ENCODE data around the gene FHIT. TPM values are rescaled to one million over a fixed set of nuclear protein-coding genes. Genes with fewer than 3 reads are reported as not detected.

The FHIT gene
- total RNA-seq, 1 experiment from 2014 or later: 3.6 TPM

DNA sequence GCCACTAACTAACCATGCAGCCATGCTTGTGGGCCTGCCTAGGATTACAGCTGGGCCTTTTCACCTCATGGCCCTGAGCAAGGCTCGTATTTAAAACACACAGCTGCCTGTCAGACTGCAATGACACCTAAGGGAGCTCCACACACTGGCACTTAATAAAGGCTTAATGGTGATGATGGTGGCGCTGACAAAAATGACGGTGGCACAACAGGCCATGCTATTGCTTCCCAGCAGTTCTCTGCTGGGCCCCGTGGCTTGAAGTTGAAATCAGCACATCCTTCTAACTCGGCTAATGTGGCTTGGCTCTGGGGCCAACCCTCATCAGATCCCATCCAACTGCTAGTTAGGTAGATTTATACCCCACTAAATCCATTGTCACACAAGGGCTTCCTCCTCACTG, 112.9 kb downstream of the FHIT start:
- intact Hi-C loops (cut with micrococcal nuclease): no loop called here

DNA sequence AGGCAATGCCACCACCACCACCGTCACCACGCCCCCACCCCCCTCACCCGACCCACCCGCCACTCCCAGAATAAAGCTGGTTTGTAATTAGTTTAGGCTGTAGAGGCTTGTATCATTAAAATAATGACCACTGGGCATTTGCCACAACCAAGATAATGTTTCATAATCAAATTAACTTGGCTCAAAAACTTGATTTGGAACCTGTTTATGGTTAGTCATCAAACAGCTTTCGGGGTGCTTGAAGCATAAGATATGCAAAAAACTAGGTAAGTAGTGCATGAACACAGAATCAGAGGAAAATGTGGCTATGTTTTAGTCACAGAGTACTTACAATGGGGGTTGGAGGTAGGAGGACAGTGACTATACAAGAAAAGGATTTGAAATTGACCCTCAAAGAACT, 115.1 kb downstream of the FHIT start:
- Histone ChIP-seq H2AFZ (ENCODE audit: low read length) (no peak overlapping the region), H3K9me2 (replicated peaks; ENCODE audit: low read length) (no peaks in the 10 kb centered on the region), H3K4me2 (ENCODE audit: low read length) (no peak overlapping the region), H3K4me1 (ENCODE audit: insufficient read depth, low read length) (no peaks in the 10 kb centered on the region), H3K4me3 (ENCODE audit: low read length) (no peak overlapping the region), H3K36me3 (ENCODE audit: low read depth, low read length) (no peaks in the 10 kb centered on the region), H3K27ac (ENCODE audit: low read length) (no peak overlapping the region), H3K9ac (ENCODE audit: low read length) (no peak overlapping the region), H3K27me3 (ENCODE audit: low read length) (no peaks in the 10 kb centered on the region), H3K9me3 (ENCODE audit: low read length) (no peaks in the 10 kb centered on the region), H4K20me1 (ENCODE audit: low read length) (no peaks in the 10 kb centered on the region), H3F3A (ENCODE audit: low read length, unreplicated experiment) (no peaks in the 10 kb centered on the region), H3K79me2 (ENCODE audit: low read length) (no peaks in the 10 kb centered on the region)
- TF ChIP-seq EZH2phosphoT487 (IDR thresholded peaks at IDR 0.05; ENCODE audit: borderline replicate concordance, low read length): no peak
- no peak for TF ChIP-seq EZH2 (IDR thresholded peaks at IDR 0.05; ENCODE audit: low read length, unreplicated experiment)
- TF ChIP-seq, protein P1, sequence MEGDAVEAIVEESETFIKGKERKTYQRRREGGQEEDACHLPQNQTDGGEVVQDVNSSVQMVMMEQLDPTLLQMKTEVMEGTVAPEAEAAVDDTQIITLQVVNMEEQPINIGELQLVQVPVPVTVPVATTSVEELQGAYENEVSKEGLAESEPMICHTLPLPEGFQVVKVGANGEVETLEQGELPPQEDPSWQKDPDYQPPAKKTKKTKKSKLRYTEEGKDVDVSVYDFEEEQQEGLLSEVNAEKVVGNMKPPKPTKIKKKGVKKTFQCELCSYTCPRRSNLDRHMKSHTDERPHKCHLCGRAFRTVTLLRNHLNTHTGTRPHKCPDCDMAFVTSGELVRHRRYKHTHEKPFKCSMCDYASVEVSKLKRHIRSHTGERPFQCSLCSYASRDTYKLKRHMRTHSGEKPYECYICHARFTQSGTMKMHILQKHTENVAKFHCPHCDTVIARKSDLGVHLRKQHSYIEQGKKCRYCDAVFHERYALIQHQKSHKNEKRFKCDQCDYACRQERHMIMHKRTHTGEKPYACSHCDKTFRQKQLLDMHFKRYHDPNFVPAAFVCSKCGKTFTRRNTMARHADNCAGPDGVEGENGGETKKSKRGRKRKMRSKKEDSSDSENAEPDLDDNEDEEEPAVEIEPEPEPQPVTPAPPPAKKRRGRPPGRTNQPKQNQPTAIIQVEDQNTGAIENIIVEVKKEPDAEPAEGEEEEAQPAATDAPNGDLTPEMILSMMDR (conservative IDR thresholded peaks at IDR 0.05; ENCODE audit: low read depth, low read length): no peak
- intact Hi-C loops (cut with micrococcal nuclease): no loop called here
- DNase-seq (no peak), ATAC-seq (no peak)
- POLR2A ChIA-PET (ENCODE audit: unreplicated experiment): no interaction called here
- CTCF ChIA-PET: no interaction called here
- no TSS peak for BruUV-seq (replicated peaks)

More for the DNA sequence above, 112.9 kb downstream of the FHIT start:
- no peaks in the 10 kb centered on the region for H3K9me3 ChIP-seq (ENCODE audit: low read length)
- no peak overlapping the region for H3K9ac ChIP-seq (ENCODE audit: low read length)
- H3K4me2 ChIP-seq (ENCODE audit: low read length): no peak overlapping the region
- no peaks in the 10 kb centered on the region for H3K9me2 ChIP-seq (replicated peaks; ENCODE audit: low read length)
- ChIA-PET CTCF (no interaction called here), POLR2A (ENCODE audit: unreplicated experiment) (no interaction called here)
- H3K27ac ChIP-seq (ENCODE audit: low read length): no peak overlapping the region
- no peaks in the 10 kb centered on the region for H3F3A ChIP-seq (ENCODE audit: low read length, unreplicated experiment)
- no peak overlapping the region for H2AFZ ChIP-seq (ENCODE audit: low read length)
- H3K4me1 ChIP-seq (ENCODE audit: insufficient read depth, low read length): no peaks in the 10 kb centered on the region
- no peaks in the 10 kb centered on the region for H3K27me3 ChIP-seq (ENCODE audit: low read length)
- TF ChIP-seq EZH2phosphoT487 (IDR thresholded peaks at IDR 0.05; ENCODE audit: borderline replicate concordance, low read length) (no peak), EZH2 (IDR thresholded peaks at IDR 0.05; ENCODE audit: low read length, unreplicated experiment) (no peak)
- TF ChIP-seq, protein P1 (conservative IDR thresholded peaks at IDR 0.05; ENCODE audit: low read depth, low read length): no peak
- no peaks in the 10 kb centered on the region for H3K36me3 ChIP-seq (ENCODE audit: low read depth, low read length)
- BruUV-seq (replicated peaks): no TSS peak
- H3K79me2 ChIP-seq (ENCODE audit: low read length): no peaks in the 10 kb centered on the region
- no peak overlapping the region for H3K4me3 ChIP-seq (ENCODE audit: low read length)
- DNase-seq: no peak
- no peak for ATAC-seq
- no peaks in the 10 kb centered on the region for H4K20me1 ChIP-seq (ENCODE audit: low read length)

DNA sequence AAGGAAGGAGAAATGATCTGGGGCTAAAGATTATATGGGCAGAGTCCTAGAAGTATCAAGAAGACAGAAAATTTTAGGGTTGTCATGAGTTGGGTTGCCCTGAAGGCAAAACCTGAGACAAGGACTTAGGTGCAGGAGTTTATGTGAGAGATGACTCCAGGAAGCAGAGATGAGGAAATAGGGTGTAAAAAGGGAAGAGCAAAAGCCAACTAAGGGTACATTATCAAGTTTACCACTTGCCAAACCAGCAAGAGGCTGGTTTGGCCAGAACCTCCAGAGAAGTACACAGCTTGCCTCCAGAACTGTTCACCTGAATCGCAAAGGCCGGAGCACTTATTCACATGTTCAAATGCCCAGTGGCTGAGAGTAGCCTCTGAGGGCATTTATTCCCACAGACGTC, 116.7 kb downstream of the FHIT start:
- no peak overlapping the region for H3K27ac ChIP-seq (ENCODE audit: low read length)
- no peaks in the 10 kb centered on the region for H3K9me2 ChIP-seq (replicated peaks; ENCODE audit: low read length)
- no peak overlapping the region for H3K4me3 ChIP-seq (ENCODE audit: low read length)
- intact Hi-C loops (cut with micrococcal nuclease): no loop called here
- ATAC-seq (no peak), DNase-seq (no peak)
- no peaks in the 10 kb centered on the region for H3K36me3 ChIP-seq (ENCODE audit: low read depth, low read length)
- TF ChIP-seq EZH2phosphoT487 (IDR thresholded peaks at IDR 0.05; ENCODE audit: borderline replicate concordance, low read length) (no peak), EZH2 (IDR thresholded peaks at IDR 0.05; ENCODE audit: low read length, unreplicated experiment) (no peak)
- TF ChIP-seq, protein P1 (conservative IDR thresholded peaks at IDR 0.05; ENCODE audit: low read depth, low read length): no peak
- no peak overlapping the region for H3K9ac ChIP-seq (ENCODE audit: low read length)
- no TSS peak for BruUV-seq (replicated peaks)
- H3K79me2 ChIP-seq (ENCODE audit: low read length): no peaks in the 10 kb centered on the region
- no peak overlapping the region for H2AFZ ChIP-seq (ENCODE audit: low read length)
- POLR2A ChIA-PET (ENCODE audit: unreplicated experiment): no interaction called here
- no peaks in the 10 kb centered on the region for H3K27me3 ChIP-seq (ENCODE audit: low read length)
- H3K4me1 ChIP-seq (ENCODE audit: insufficient read depth, low read length): no peaks in the 10 kb centered on the region
- no peaks in the 10 kb centered on the region for H3K9me3 ChIP-seq (ENCODE audit: low read length)
- CTCF ChIA-PET: interaction anchor here (0.5 kb wide), 1 partner anchor 1078 kb away, joined by 3 read pairs; no protein-coding TSS in a partner anchor
- H3F3A ChIP-seq (ENCODE audit: low read length, unreplicated experiment): no peaks in the 10 kb centered on the region
- no peaks in the 10 kb centered on the region for H4K20me1 ChIP-seq (ENCODE audit: low read length)
- H3K4me2 ChIP-seq (ENCODE audit: low read length): no peak overlapping the region

All from PC-3 (cell line).